Gastrocnemius medialis (tissue), 4 donors: Measurements from ENCODE around the gene EWSR1. TPM values are rescaled to one million over a fixed set of nuclear protein-coding genes. Genes with fewer than 3 reads are reported as not detected.

Experiments used
- ATAC-seq, 2 donors: fragments of 150-250 bp; one replicate each; pipeline ENCODE4 v1.9.1; 2016
- DNase-seq, 2 donors: peaks; one replicate each; pipeline ENCODE4 v3.0.0-alpha.2; 2019
- H3K27ac ChIP-seq, 4 donors: fragments of 200-600 bp; sonication (generic); 1 replicate in 1 of 4; 2 replicates in 3 of 4; pipeline ENCODE4 v1.5.1; 2016 to 2018; ENCODE audit warnings: mild to moderate bottlenecking in 2 of 4, moderate library complexity in 1 of 4
- H3K27me3 ChIP-seq, 3 donors: fragments of 200-600 bp; sonication (generic) in 2 of 3; 1 replicate in 1 of 3; 2 replicates in 2 of 3; pipeline versions ENCODE4 v1.5.1 to v1.6.0; 2016 to 2019; ENCODE audit warnings: mild to moderate bottlenecking in 1 of 3, moderate library complexity in 1 of 3
- H3K36me3 ChIP-seq, 2 donors: fragments of 200-600 bp; sonication (generic) in 1 of 2; one replicate each; pipeline ENCODE4 v1.5.1; 2017 to 2018
- H3K4me1 ChIP-seq, 2 donors: fragments of 200-600 bp; sonication (generic) in 1 of 2; one replicate each; pipeline ENCODE4 v1.5.1; 2016 to 2017; ENCODE audit warnings: mild to moderate bottlenecking in 2 of 2
- H3K4me3 ChIP-seq, 4 donors: fragments of 200-600 bp; sonication (generic) in 3 of 4; 1 replicate in 1 of 4; 2 replicates in 3 of 4; pipeline ENCODE4 v1.5.1; 2016 to 2019; ENCODE audit warnings: mild to moderate bottlenecking in 2 of 4
- H3K9me3 ChIP-seq, 3 donors: fragments of 200-600 bp; sonication (generic) in 2 of 3; 1 replicate in 1 of 3; 2 replicates in 2 of 3; pipeline ENCODE4 v1.5.1; 2016 to 2019
- POLR2A ChIP-seq, 2 donors: fragments of 450-650 bp; IDR thresholded peaks; one replicate each; pipeline ENCODE4 v1.6.1; 2017; ENCODE audit warnings: antibody characterized with exemption in 2 of 2, mild to moderate bottlenecking in 2 of 2, moderate library complexity in 2 of 2
- in situ Hi-C, 4 donors: fragments of 200-750 bp; cut with MboI; loops; one replicate each; pipeline versions ENCODE4 v1.15.0 to v1.8.0; 2017; ENCODE audit warnings: low sequenced_read_pairs in 4 of 4
- intact Hi-C: fragments of 100-400 bp; cut with DNase I; formaldehyde crosslinking; loops from one replicate; pipeline ENCODE4 v1.15.1; 2023; ENCODE audit warnings: low total_unique reads
- total RNA-seq, 4 donors: library from RNA; depleted of rRNA; stranded (reverse); fragments of >200 nt; gene quantifications; one replicate each; pipeline versions ENCODE4 v1.1.0 to v1.2.3, GENCODE V29; 2016
- TF ChIP-seq, protein P1 (sequence below), 5 experiments: fragments of 450-650 bp in 3 of 5; fragments of 200-600 bp in 2 of 5; sonication (generic) in 2 of 5; IDR thresholded peaks in 4 of 5; conservative IDR thresholded peaks in 1 of 5; 1 replicate in 4 of 5; 2 replicates in 1 of 5; pipeline ENCODE4 v1.5.1; 2016 to 2019; ENCODE audit warnings: antibody characterized with exemption in 5 of 5, mild to moderate bottlenecking in 3 of 5, moderate library complexity in 3 of 5

The EWSR1 gene
- total RNA-seq, 4 donors from 2014 or later, result 192 to 269 (median 202) TPM

DNA sequence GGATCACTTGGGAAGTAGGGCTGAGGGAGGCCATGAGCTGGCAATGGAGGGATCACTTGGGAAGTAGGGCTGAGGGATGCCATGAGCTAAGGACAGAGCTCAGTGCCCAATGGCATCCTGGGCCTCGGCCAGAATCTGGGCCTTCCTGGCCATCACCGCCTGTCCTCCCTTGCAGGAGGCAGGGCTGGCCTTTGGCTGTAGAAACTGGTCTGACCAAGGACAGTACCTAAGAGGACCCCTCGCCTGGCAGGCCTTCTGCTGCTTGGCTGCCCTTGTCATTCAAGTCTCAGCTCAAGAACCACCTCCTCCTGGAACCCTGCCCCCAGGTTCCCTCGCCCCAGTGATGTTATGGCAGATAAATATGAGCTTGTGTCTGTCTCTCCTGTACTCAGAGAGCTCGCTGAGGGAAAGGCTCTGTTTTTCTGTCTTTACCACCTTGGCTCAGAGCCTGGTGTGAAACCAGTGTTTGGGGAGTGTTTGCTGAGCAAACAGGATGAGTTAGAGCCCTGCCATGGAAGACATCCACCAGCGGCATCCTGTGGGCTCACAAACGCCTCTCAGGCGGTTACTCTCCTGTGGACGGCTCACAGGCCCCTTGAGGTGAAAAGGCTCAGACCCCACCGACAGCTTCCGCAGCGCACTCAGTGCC lies 66.8 kb downstream of the EWSR1 start:
- ATAC-seq (no peak), DNase-seq (no peak)
- peaks cover 44 to 51% of the 10 kb centered on the region in 2 donors for H3K4me1 ChIP-seq
- H3K27me3 ChIP-seq, result no peaks in the 10 kb centered on the region
- H3K4me3 ChIP-seq, result no peak overlapping the region
- H3K36me3 ChIP-seq, result peaks cover 0 to 46% of the 10 kb centered on the region in 2 donors
- in situ Hi-C loops, result no loop called here
- H3K27ac ChIP-seq, result peak overlapping the region in 1 of 4 donors; percentile 26
- intact Hi-C loops, result no loop called here
- TF ChIP-seq, protein P1, sequence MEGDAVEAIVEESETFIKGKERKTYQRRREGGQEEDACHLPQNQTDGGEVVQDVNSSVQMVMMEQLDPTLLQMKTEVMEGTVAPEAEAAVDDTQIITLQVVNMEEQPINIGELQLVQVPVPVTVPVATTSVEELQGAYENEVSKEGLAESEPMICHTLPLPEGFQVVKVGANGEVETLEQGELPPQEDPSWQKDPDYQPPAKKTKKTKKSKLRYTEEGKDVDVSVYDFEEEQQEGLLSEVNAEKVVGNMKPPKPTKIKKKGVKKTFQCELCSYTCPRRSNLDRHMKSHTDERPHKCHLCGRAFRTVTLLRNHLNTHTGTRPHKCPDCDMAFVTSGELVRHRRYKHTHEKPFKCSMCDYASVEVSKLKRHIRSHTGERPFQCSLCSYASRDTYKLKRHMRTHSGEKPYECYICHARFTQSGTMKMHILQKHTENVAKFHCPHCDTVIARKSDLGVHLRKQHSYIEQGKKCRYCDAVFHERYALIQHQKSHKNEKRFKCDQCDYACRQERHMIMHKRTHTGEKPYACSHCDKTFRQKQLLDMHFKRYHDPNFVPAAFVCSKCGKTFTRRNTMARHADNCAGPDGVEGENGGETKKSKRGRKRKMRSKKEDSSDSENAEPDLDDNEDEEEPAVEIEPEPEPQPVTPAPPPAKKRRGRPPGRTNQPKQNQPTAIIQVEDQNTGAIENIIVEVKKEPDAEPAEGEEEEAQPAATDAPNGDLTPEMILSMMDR (IDR thresholded peaks at IDR 0.05 in 4 of 5, conservative IDR thresholded peaks at IDR 0.05 in 1 of 5), result no peak
- no peak for TF ChIP-seq POLR2A (IDR thresholded peaks at IDR 0.05)
- H3K9me3 ChIP-seq, result no peaks in the 10 kb centered on the region

DNA sequence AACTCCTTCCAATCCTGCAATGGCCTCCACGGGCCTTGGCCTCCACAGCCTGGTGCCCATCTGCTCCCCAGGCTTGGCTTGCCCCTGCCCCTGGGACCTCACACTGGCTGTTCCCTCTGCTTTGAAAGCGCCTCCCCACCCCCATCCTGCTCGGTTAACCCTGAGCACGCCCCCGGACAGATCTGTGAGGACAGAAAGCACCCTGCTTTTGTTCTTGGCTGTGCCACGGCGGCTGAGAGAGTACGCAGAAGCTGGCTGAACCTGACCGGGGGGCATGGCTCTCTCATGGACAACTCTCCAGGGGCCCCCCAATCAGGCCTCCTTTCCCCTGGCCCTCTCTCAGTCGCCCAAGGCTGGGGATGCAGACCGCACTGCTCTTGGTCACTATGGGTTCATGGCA lies 67.6 kb downstream of the EWSR1 start:
- intact Hi-C loops (loop anchor here (2.0 kb wide), 1 partner anchor 29 kb away; the partner anchor contains the start of gene GAS2L1), in situ Hi-C loops (no loop called here)
- Histone ChIP-seq H3K27ac (peak overlapping the region in 2 of 4 donors; percentile 84 to 96), H3K4me1 (peaks cover 36 to 43% of the 10 kb centered on the region in 2 donors), H3K27me3 (no peaks in the 10 kb centered on the region), H3K36me3 (peaks cover 0 to 54% of the 10 kb centered on the region in 2 donors), H3K9me3 (no peaks in the 10 kb centered on the region), H3K4me3 (no peak overlapping the region)
- DNase-seq (no peak), ATAC-seq (no peak)
- TF ChIP-seq, protein P1 (IDR thresholded peaks at IDR 0.05 in 4 of 5, conservative IDR thresholded peaks at IDR 0.05 in 1 of 5), result no peak
- no peak for TF ChIP-seq POLR2A (IDR thresholded peaks at IDR 0.05)

DNA sequence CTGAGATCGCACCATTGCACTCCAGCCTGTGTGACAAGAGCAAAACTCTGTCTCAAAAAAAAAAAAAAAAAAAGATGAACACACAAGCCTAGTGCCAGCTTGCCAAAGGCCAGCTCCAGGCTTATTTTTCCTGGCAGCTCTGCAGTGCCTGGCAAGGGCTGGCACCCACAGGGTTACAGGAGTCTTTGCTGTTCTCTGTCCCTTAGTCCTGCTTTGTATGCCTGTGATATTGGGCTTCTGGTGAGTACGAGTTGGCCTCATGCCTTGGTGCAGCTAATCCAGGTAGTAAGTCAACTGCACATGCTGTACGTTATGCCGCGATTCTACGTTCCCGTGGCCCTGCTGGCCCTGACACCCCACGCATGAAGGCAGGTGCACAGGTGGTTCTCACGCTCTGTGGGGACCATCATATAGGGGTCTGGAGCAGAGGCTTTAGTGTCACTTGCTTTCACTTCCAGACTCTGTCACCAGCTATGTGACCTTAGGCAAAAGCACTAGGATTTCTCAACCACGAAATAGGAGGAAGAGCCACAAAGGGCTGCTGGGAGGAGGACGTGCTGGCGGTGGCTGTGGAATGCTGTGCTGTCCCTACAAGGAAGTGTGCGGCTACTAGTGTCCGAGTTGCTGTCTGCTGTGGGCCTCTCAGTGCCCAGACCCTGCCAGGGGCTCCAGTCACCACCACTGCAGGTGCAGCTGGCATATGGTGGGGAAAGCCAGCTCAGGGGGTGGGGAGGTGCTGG lies 68.9 kb downstream of the EWSR1 start:
- Histone ChIP-seq H3K36me3 (peaks cover 0 to 67% of the 10 kb centered on the region in 2 donors), H3K27me3 (no peaks in the 10 kb centered on the region), H3K27ac (peak overlapping the region; percentile 84 to 96 (median 89)), H3K4me3 (peak overlapping the region in 2 of 4 donors; percentile 16 to 44), H3K9me3 (no peaks in the 10 kb centered on the region), H3K4me1 (peaks cover 27 to 36% of the 10 kb centered on the region in 2 donors)
- TF ChIP-seq, protein P1 (IDR thresholded peaks at IDR 0.05 in 4 of 5, conservative IDR thresholded peaks at IDR 0.05 in 1 of 5), result no peak
- TF ChIP-seq POLR2A (IDR thresholded peaks at IDR 0.05), result no peak
- ATAC-seq, result peak; percentile 92 to 96
- in situ Hi-C loops (no loop called here), intact Hi-C loops (loop anchor here (1.0 to 2.0 kb wide), 2 partner anchors 30 to 51 kb away; partner anchors contain the start of genes AP1B1 and GAS2L1)
- DNase-seq, result peak; percentile 84 to 88

DNA sequence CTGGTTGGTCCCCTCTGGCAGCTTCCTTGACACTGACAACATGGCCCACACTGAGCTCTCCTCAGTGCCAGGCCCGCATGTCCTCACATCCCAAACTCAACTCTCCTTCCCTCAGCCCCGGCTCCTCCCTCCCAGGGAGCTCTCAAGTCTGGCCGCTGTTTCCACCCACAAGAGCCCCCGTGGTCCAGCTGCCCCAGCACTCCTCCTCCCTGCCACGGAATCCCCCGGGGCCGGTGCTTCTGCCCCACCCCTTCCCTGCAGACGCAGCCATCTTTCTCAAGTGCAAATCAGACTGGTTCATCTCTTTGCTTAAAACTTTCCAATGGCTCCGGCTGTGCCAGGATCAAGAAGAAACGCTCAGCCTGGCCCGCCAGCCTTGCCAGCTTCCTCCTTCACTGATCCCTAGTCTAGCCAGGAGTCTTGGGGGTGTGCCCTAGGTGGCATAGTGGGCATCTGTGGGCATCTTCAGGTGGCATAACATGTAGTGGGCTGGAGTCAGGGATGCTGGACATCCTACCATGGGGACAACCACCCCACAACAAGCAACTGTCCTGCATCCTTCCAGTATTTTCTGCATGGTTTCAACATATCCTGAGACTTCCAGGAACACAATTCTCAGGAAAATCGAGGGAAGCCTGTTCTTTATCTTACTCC lies 69.7 kb downstream of the EWSR1 start:
- intact Hi-C loops (loop anchor here (1.0 to 2.0 kb wide), 2 partner anchors 31 to 51 kb away; partner anchors contain the start of genes AP1B1 and GAS2L1), in situ Hi-C loops (no loop called here)
- H3K27ac ChIP-seq, result peak overlapping the region; percentile 84 to 96 (median 89)
- ATAC-seq (peak; percentile 3 to 19), DNase-seq (peak in 1 of 2 donors; percentile 40)
- H3K9me3 ChIP-seq, result no peaks in the 10 kb centered on the region
- no peaks in the 10 kb centered on the region for H3K27me3 ChIP-seq
- TF ChIP-seq, protein P1 (IDR thresholded peaks at IDR 0.05 in 4 of 5, conservative IDR thresholded peaks at IDR 0.05 in 1 of 5), result no peak
- TF ChIP-seq POLR2A (IDR thresholded peaks at IDR 0.05), result no peak
- peaks cover 27 to 36% of the 10 kb centered on the region in 2 donors for H3K4me1 ChIP-seq
- H3K4me3 ChIP-seq, result no peak overlapping the region
- peaks cover 0 to 65% of the 10 kb centered on the region in 2 donors for H3K36me3 ChIP-seq
